ENCODE results near the gene ZNF727.
"Not testable (repeated sequence)": the region's sequence is repeated elsewhere in the genome, so short reads cannot be mapped to it uniquely, and the experiment has no call there.

The ZNF727 gene

GRCh38 chr7:64045301-64046040 is at the start of gene ZNF727:
TSS of gene ZNF727 (plus strand) at chr7:64045434. CDS start at chr7:64045622, 188 bp downstream.
- Histone ChIP-seq H3K27ac (peak within 1 kb of the TSS; percentile 59), H3K4me1 (no peaks in the 10 kb centered on the region), H3K4me2 (ENCODE audit: low read length) (peak within 1 kb of the TSS; percentile 70), H3K36me3 (ENCODE audit: control insufficient read depth, insufficient read depth, low read length) (no peaks in the 10 kb centered on the region), H3K79me2 (no peaks in the 10 kb centered on the region), H3K27me3 (ENCODE audit: control insufficient read depth, insufficient read depth, low read length) (no peaks in the 10 kb centered on the region), H2AFZ (peak within 1 kb of the TSS; percentile 62), H3K9ac (no peak within 1 kb of the TSS), H3K4me3 (ENCODE audit: low read depth, low read length) (peak within 1 kb of the TSS; percentile 96), H3K9me3 (ENCODE audit: control insufficient read depth, low read length) (no peaks in the 10 kb centered on the region)
- no peak for TF ChIP-seq CTCF (IDR thresholded peaks at IDR 0.05)

- Histone ChIP-seq H3K4me3 (ENCODE audit: low read depth, low read length) (no peak within 1 kb of the TSS), H3K4me1 (no peaks in the 10 kb centered on the region), H3K79me2 (no peaks in the 10 kb centered on the region), H3K9ac (no peak within 1 kb of the TSS), H3K27me3 (ENCODE audit: control insufficient read depth, insufficient read depth, low read length) (no peaks in the 10 kb centered on the region), H3K27ac (no peak within 1 kb of the TSS), H3K4me2 (ENCODE audit: low read length) (no peak within 1 kb of the TSS), H3K36me3 (ENCODE audit: control insufficient read depth, insufficient read depth, low read length) (no peaks in the 10 kb centered on the region), H3K9me3 (ENCODE audit: control insufficient read depth, low read length) (no peaks in the 10 kb centered on the region), H2AFZ (no peak within 1 kb of the TSS)
- TF ChIP-seq CTCF (IDR thresholded peaks at IDR 0.05) = no peak
Observed at GRCh38 chr7:63998549-63998948, 46.7 kb upstream of the ZNF727 start, which contains the start of gene ZNF722. TSS of gene ZNF722 (plus strand) at chr7:63998849. CDS start at chr7:63998962, 113 bp downstream.

GRCh38 chr7:64015496-64015895 is 29.7 kb upstream of the ZNF727 start:
- not testable (repeated sequence) for H3K9ac ChIP-seq; H3K79me2 ChIP-seq; H2AFZ ChIP-seq; H3K27me3 ChIP-seq (ENCODE audit: control insufficient read depth, insufficient read depth, low read length); H3K4me2 ChIP-seq (ENCODE audit: low read length); H3K4me3 ChIP-seq (ENCODE audit: low read depth, low read length); H3K4me1 ChIP-seq; H3K27ac ChIP-seq; H3K9me3 ChIP-seq (ENCODE audit: control insufficient read depth, low read length); H3K36me3 ChIP-seq (ENCODE audit: control insufficient read depth, insufficient read depth, low read length)

- Histone ChIP-seq H3K27ac (no peak overlapping the region), H3K4me2 (ENCODE audit: low read length) (no peak overlapping the region), H3K4me1 (no peaks in the 10 kb centered on the region), H3K9me3 (ENCODE audit: control insufficient read depth, low read length) (no peaks in the 10 kb centered on the region), H3K36me3 (ENCODE audit: control insufficient read depth, insufficient read depth, low read length) (peaks cover 3% of the 10 kb centered on the region), H2AFZ (no peak overlapping the region), H3K9ac (no peak overlapping the region), H3K4me3 (ENCODE audit: low read depth, low read length) (no peak overlapping the region), H3K79me2 (no peaks in the 10 kb centered on the region), H3K27me3 (ENCODE audit: control insufficient read depth, insufficient read depth, low read length) (no peaks in the 10 kb centered on the region)
- no peak for TF ChIP-seq CTCF (IDR thresholded peaks at IDR 0.05)
Observed at GRCh38 chr7:64035388-64035787, 9.8 kb upstream of the ZNF727 start.

- Histone ChIP-seq H2AFZ (no peak overlapping the region), H3K27me3 (ENCODE audit: control insufficient read depth, insufficient read depth, low read length) (no peaks in the 10 kb centered on the region), H3K79me2 (no peaks in the 10 kb centered on the region), H3K36me3 (ENCODE audit: control insufficient read depth, insufficient read depth, low read length) (peaks cover 3% of the 10 kb centered on the region), H3K9ac (no peak overlapping the region), H3K4me1 (no peaks in the 10 kb centered on the region), H3K4me2 (ENCODE audit: low read length) (no peak overlapping the region), H3K27ac (no peak overlapping the region), H3K9me3 (ENCODE audit: control insufficient read depth, low read length) (no peaks in the 10 kb centered on the region), H3K4me3 (ENCODE audit: low read depth, low read length) (no peak overlapping the region)
- TF ChIP-seq CTCF (IDR thresholded peaks at IDR 0.05) = no peak
Observed at GRCh38 chr7:64037095-64037494, 8.1 kb upstream of the ZNF727 start.

Data from parathyroid adenoma (tissue), 2 donors.